ENCODE data around the gene ATXN1.

The ATXN1 gene

GRCh38 chr6:16321826-16322225, 439.4 kb downstream of the ATXN1 start:
- no peak for DNase-seq

- DNase-seq = no peak
Measured at GRCh38 chr6:16321341-16321710, 439.9 kb downstream of the ATXN1 start.

GRCh38 chr6:16320533-16321340, 440.5 kb downstream of the ATXN1 start:
- no peak for DNase-seq

- peak; percentile 63 to 77 for DNase-seq
Measured at GRCh38 chr6:16319813-16320532, 441.3 kb downstream of the ATXN1 start.

GRCh38 chr6:16318953-16319720, 442.1 kb downstream of the ATXN1 start:
- DNase-seq = no peak

GRCh38 chr6:16318538-16318937, 442.7 kb downstream of the ATXN1 start:
- DNase-seq = peak in 1 of 2 donors; percentile 19

GRCh38 chr6:16316741-16317251, 444.5 kb downstream of the ATXN1 start:
- DNase-seq = peak; percentile 44 to 71

- DNase-seq = no peak
Measured at GRCh38 chr6:16314296-16314695, 447.0 kb downstream of the ATXN1 start.

- no peak for DNase-seq
Measured at GRCh38 chr6:16313732-16314131, 447.5 kb downstream of the ATXN1 start.

- no peak for DNase-seq
Measured at GRCh38 chr6:16311763-16312162, 449.5 kb downstream of the ATXN1 start.

- DNase-seq = no peak
Measured at GRCh38 chr6:16306334-16306733, 454.9 kb downstream of the ATXN1 start.

- DNase-seq = no peak
Measured at GRCh38 chr6:16305788-16306187, 455.5 kb downstream of the ATXN1 start.

- DNase-seq = peak in 1 of 2 donors; percentile 28
Measured at GRCh38 chr6:16305246-16305725, 456.0 kb downstream of the ATXN1 start.

GRCh38 chr6:16302721-16303552, 458.3 kb downstream of the ATXN1 start:
- DNase-seq = no peak

GRCh38 chr6:16301511-16301910, 459.7 kb downstream of the ATXN1 start:
- no peak for DNase-seq

- no peak for DNase-seq
Measured at GRCh38 chr6:16299861-16300260, 461.4 kb downstream of the ATXN1 start.

GRCh38 chr6:16296061-16296670, 465.1 kb downstream of the ATXN1 start:
- no peak for DNase-seq

- DNase-seq = no peak
Measured at GRCh38 chr6:16295471-16295870, 465.8 kb downstream of the ATXN1 start.

- DNase-seq = no peak
Measured at GRCh38 chr6:16295060-16295459, 466.2 kb downstream of the ATXN1 start.

- DNase-seq = no peak
Measured at GRCh38 chr6:16294371-16294770, 466.9 kb downstream of the ATXN1 start.

GRCh38 chr6:16292942-16293341, 468.3 kb downstream of the ATXN1 start:
- no peak for DNase-seq

GRCh38 chr6:16292432-16292831, 468.8 kb downstream of the ATXN1 start:
- DNase-seq = no peak

All from CD4-positive, alpha-beta T cell treated with Interferon alpha-2 for 1 hour (primary cell).